Epithelial cell of esophagus (primary cell): Measurements from ENCODE around the gene LAMTOR1.

ENCODE experiments used
- DNase-seq: peaks from one replicate; pipeline ENCODE4 v3.0.0; 2010; ENCODE audit warnings: low read depth
- H3K4me3 ChIP-seq: 2 replicates; pipeline ENCODE4 v1.5.1; 2011; ENCODE audit warnings: mild to moderate bottlenecking, low read length, control low read depth
- CTCF ChIP-seq: IDR thresholded peaks from 2 replicates; pipeline ENCODE4 v1.5.1; 2011; ENCODE audit warnings: low read depth, mild to moderate bottlenecking, low read length, control low read depth, inconsistent platforms; ENCODE audit not compliant: insufficient read depth; ENCODE audit errors: missing control alignments

The LAMTOR1 gene

GRCh38 chr11:72103754-72104167 is 664 bp upstream of the LAMTOR1 start:
- no peak for TF ChIP-seq CTCF
- H3K4me3 ChIP-seq = peak overlapping the region; percentile 99
- DNase-seq = no peak

- peak overlapping the region; percentile 99 for H3K4me3 ChIP-seq
- DNase-seq = no peak
- no peak for TF ChIP-seq CTCF
Observed at GRCh38 chr11:72102631-72102945, 509 bp downstream of the LAMTOR1 start.

GRCh38 chr11:72102162-72102561 is 935 bp downstream of the LAMTOR1 start:
- peak overlapping the region; percentile 99 for H3K4me3 ChIP-seq
- DNase-seq = no peak
- TF ChIP-seq CTCF = no peak

GRCh38 chr11:72100462-72100861 is 2.6 kb downstream of the LAMTOR1 start:
- DNase-seq = no peak
- H3K4me3 ChIP-seq = no peak overlapping the region
- TF ChIP-seq CTCF = no peak

GRCh38 chr11:72100009-72100408 is 3.1 kb downstream of the LAMTOR1 start:
- no peak for DNase-seq
- no peak overlapping the region for H3K4me3 ChIP-seq
- TF ChIP-seq CTCF = no peak

- H3K4me3 ChIP-seq = no peak overlapping the region
Observed at GRCh38 chr11:72098741-72099140, 4.4 kb downstream of the LAMTOR1 start.

More at GRCh38 chr11:72098741-72099140, 4.4 kb downstream of the LAMTOR1 start:
- no peak for TF ChIP-seq CTCF
- DNase-seq = no peak
